Thyroid gland (tissue), 4 donors: ENCODE results near the gene PATZ1. TPM values are rescaled to one million over a fixed set of nuclear protein-coding genes. Genes with fewer than 3 reads are reported as not detected.
A peak's percentile ranks its signal among the peaks of the same experiment; 100 is the strongest.

Experiments used
- DNase-seq, 2 donors: peaks; one replicate each; pipeline ENCODE4 v3.0.0-alpha.2; 2019
- H3K27ac ChIP-seq, 3 donors: fragments of 200-600 bp; sonication (generic); 1 replicate in 2 of 3; 2 replicates in 1 of 3; pipeline ENCODE4 v1.5.1; 2016 to 2019; ENCODE audit warnings: mild to moderate bottlenecking in 1 of 3, moderate library complexity in 1 of 3
- H3K27me3 ChIP-seq: fragments of 200-600 bp; sonication (generic); one replicate; pipeline ENCODE4 v1.5.1; 2019
- H3K36me3 ChIP-seq, 2 donors: fragments of 200-600 bp; sonication (generic); one replicate each; pipeline ENCODE4 v1.5.1; 2016 to 2019
- H3K4me1 ChIP-seq, 2 donors: fragments of 200-600 bp; sonication (generic); one replicate each; pipeline ENCODE4 v1.5.1; 2017 to 2019
- H3K4me3 ChIP-seq, 3 donors: fragments of 200-600 bp; sonication (generic); replicated peaks in 1 of 3; 1 replicate in 2 of 3; 2 replicates in 1 of 3; pipeline ENCODE4 v1.5.1; 2016; ENCODE audit warnings: mild to moderate bottlenecking in 1 of 3
- H3K9me3 ChIP-seq: fragments of 200-600 bp; sonication (generic); one replicate; pipeline ENCODE4 v1.5.1; 2017
- CTCF ChIP-seq, 6 experiments: fragments of 200-600 bp in 3 of 6; fragments of 450-650 bp in 3 of 6; sonication (generic) in 3 of 6; IDR thresholded peaks; one replicate each; pipeline ENCODE4 v1.5.1; 2016 to 2019; ENCODE audit warnings: antibody characterized with exemption in 6 of 6, mild to moderate bottlenecking in 2 of 6, inconsistent platforms in 1 of 6, moderate library complexity in 1 of 6
- POLR2A ChIP-seq, 2 donors: fragments of 450-650 bp; IDR thresholded peaks; one replicate each; pipeline ENCODE4 v1.6.1; 2017; ENCODE audit warnings: antibody characterized with exemption in 2 of 2, mild to moderate bottlenecking in 2 of 2, moderate library complexity in 1 of 2
- WGBS, 2 donors: methylation state at CpG; one replicate each; pipeline ENCODE4 v1.1.5; 2017; 5-methylcytosine and 5-hydroxymethylcytosine counted together
- intact Hi-C: fragments of 100-400 bp; cut with DNase I; formaldehyde crosslinking; loops from one replicate; pipeline ENCODE4 v1.15.1; 2023
- total RNA-seq, 4 donors: library from RNA; depleted of rRNA; stranded (reverse); fragments of >200 nt; gene quantifications; one replicate each; pipeline ENCODE4 v1.2.3, GENCODE V29; 2016

PATZ1 gene
- total RNA-seq, 4 donors from 2014 or later: 33.6 to 54.7 (median 46.1) TPM

- Histone ChIP-seq H3K4me3 (no peak overlapping the region), H3K9me3 (no peaks in the 10 kb centered on the region), H3K36me3 (no peaks in the 10 kb centered on the region), H3K4me1 (peaks cover 8 to 28% of the 10 kb centered on the region in 2 donors), H3K27me3 (no peaks in the 10 kb centered on the region), H3K27ac (peak overlapping the region in 2 of 3 donors; percentile 27 to 36)
- no peak for TF ChIP-seq POLR2A (IDR thresholded peaks at IDR 0.05)
- TF ChIP-seq CTCF (IDR thresholded peaks at IDR 0.05): no peak
- intact Hi-C loops: no loop called here
- DNase-seq: no peak
- WGBS, 2 donors: 94% methylated on average over 3 of the region's 3 CpGs
These were observed 43.6 kb downstream of the PATZ1 start for GRCh38 chr22:31302537-31302936.

GRCh38 chr22:31302006-31302405, 44.1 kb downstream of the PATZ1 start:
- DNase-seq: peak; percentile 39 to 53
- Histone ChIP-seq H3K27ac (peak overlapping the region; percentile 6 to 36 (median 27)), H3K4me3 (no peak overlapping the region), H3K4me1 (peaks cover 8 to 33% of the 10 kb centered on the region in 2 donors), H3K9me3 (no peaks in the 10 kb centered on the region), H3K27me3 (no peaks in the 10 kb centered on the region), H3K36me3 (no peaks in the 10 kb centered on the region)
- TF ChIP-seq POLR2A (IDR thresholded peaks at IDR 0.05) (no peak), CTCF (IDR thresholded peaks at IDR 0.05) (no peak)
- intact Hi-C loops: no loop called here

- no peaks in the 10 kb centered on the region for H3K9me3 ChIP-seq
- H3K27ac ChIP-seq: no peak overlapping the region
- WGBS, 2 donors: 75% methylated on average over 3 of the region's 3 CpGs
- peaks cover 16 to 42% of the 10 kb centered on the region in 2 donors for H3K4me1 ChIP-seq
- no peak for DNase-seq
- TF ChIP-seq CTCF (IDR thresholded peaks at IDR 0.05) (no peak), POLR2A (IDR thresholded peaks at IDR 0.05) (no peak)
- intact Hi-C loops: no loop called here
- no peaks in the 10 kb centered on the region for H3K27me3 ChIP-seq
- no peaks in the 10 kb centered on the region for H3K36me3 ChIP-seq
- no peak overlapping the region for H3K4me3 ChIP-seq
These were observed 45.2 kb downstream of the PATZ1 start for GRCh38 chr22:31300896-31301295.

GRCh38 chr22:31295831-31296657, 50.1 kb downstream of the PATZ1 start:
- WGBS, 2 donors: 65 to 82% methylated on average over 5 of the region's 5 CpGs

More at GRCh38 chr22:31295831-31296657, 50.1 kb downstream of the PATZ1 start:
- Histone ChIP-seq H3K36me3 (no peaks in the 10 kb centered on the region), H3K4me3 (no peak overlapping the region), H3K27me3 (no peaks in the 10 kb centered on the region), H3K4me1 (peaks cover 26 to 50% of the 10 kb centered on the region in 2 donors), H3K9me3 (no peaks in the 10 kb centered on the region), H3K27ac (peak overlapping the region; percentile 46 to 80 (median 77))
- no peak for DNase-seq
- intact Hi-C loops: no loop called here
- TF ChIP-seq POLR2A (IDR thresholded peaks at IDR 0.05): no peak
- TF ChIP-seq CTCF (IDR thresholded peaks at IDR 0.05): no peak
